Esophagus (tissue), 2 donors: ENCODE results near the gene LRRC15. TPM values are rescaled to one million over a fixed set of nuclear protein-coding genes. Genes with fewer than 3 reads are reported as not detected.

Experiments used
- H3K27ac ChIP-seq, 2 donors: one replicate each; pipeline ENCODE4 v1.5.1; 2013; ENCODE audit warnings: low read depth in 2 of 2, mild to moderate bottlenecking in 2 of 2, inconsistent platforms in 1 of 2, low read length in 1 of 2, moderate library complexity in 1 of 2
- H3K27me3 ChIP-seq, 2 donors: one replicate each; pipeline ENCODE4 v1.6.1; 2013; ENCODE audit warnings: low read length in 2 of 2, control low read depth in 1 of 2, mild to moderate bottlenecking in 1 of 2; ENCODE audit not compliant: insufficient read depth in 2 of 2, control insufficient read depth in 1 of 2
- H3K36me3 ChIP-seq, 2 donors: one replicate each; pipeline ENCODE4 v1.6.1; 2013; ENCODE audit warnings: low read length in 1 of 2; ENCODE audit not compliant: control insufficient read depth in 2 of 2, insufficient read depth in 2 of 2
- H3K4me1 ChIP-seq, 2 donors: one replicate each; pipeline ENCODE4 v1.6.1; 2013; ENCODE audit warnings: low read length in 1 of 2; ENCODE audit not compliant: control insufficient read depth in 2 of 2, insufficient read depth in 2 of 2
- H3K4me3 ChIP-seq, 2 donors: one replicate each; pipeline ENCODE4 v1.5.1; 2013; ENCODE audit warnings: low read length in 2 of 2, mild to moderate bottlenecking in 2 of 2, low read depth in 1 of 2, moderate library complexity in 1 of 2
- H3K9me3 ChIP-seq, 2 donors: one replicate each; pipeline ENCODE4 v1.6.1; 2013; ENCODE audit warnings: mild to moderate bottlenecking in 2 of 2, low read depth in 1 of 2, low read length in 1 of 2, moderate library complexity in 1 of 2; ENCODE audit not compliant: control insufficient read depth in 2 of 2, insufficient read depth in 1 of 2
- WGBS, 2 donors: extraction: QIAGEN DNeasy Blood & Tissue Kit; methylation state at CpG; one replicate each; pipeline ENCODE4 v1.1.7; 2013; 5-methylcytosine and 5-hydroxymethylcytosine counted together
- polyA plus RNA-seq, 2 donors: library from polyadenylated mRNA; stranded (reverse); fragments of 200-250 nt; gene quantifications; one replicate each; pipeline ENCODE4 v1.2.3, GENCODE V29; 2013
- donor health status: healthy with polysubstance abuse.
- donor health status: Bipolar disorder and iron deficiency.

LRRC15 gene
- polyA plus RNA-seq, 2 donors: 0.02 to 0.04 TPM

GRCh38 chr3:194325424-194326153 is 44.0 kb downstream of the LRRC15 start:
- Histone ChIP-seq H3K27ac (no peak overlapping the region), H3K4me3 (no peak overlapping the region)

GRCh38 chr3:194324823-194325327 is 44.7 kb downstream of the LRRC15 start:
- no peak overlapping the region for H3K4me3 ChIP-seq
- 96 to 99% methylated on average over 3 of the region's 3 CpGs for WGBS, 2 donors
- H3K27ac ChIP-seq: peak overlapping the region in 1 of 2 donors; percentile 95
- no peaks in the 10 kb centered on the region for H3K27me3 ChIP-seq
- peaks cover 0 to 6% of the 10 kb centered on the region in 2 donors for H3K9me3 ChIP-seq
- H3K36me3 ChIP-seq: no peaks in the 10 kb centered on the region
- peaks cover 14 to 46% of the 10 kb centered on the region in 2 donors for H3K4me1 ChIP-seq

More at GRCh38 chr3:194325424-194326153, 44.0 kb downstream of the LRRC15 start:
- 77 to 87% methylated on average over 10 to 15 of the region's 15 CpGs for WGBS, 2 donors
- Histone ChIP-seq H3K36me3 (no peaks in the 10 kb centered on the region), H3K27me3 (no peaks in the 10 kb centered on the region), H3K4me1 (peaks cover 13 to 50% of the 10 kb centered on the region in 2 donors), H3K9me3 (peaks cover 0 to 6% of the 10 kb centered on the region in 2 donors)

GRCh38 chr3:194323785-194324735 is 45.5 kb downstream of the LRRC15 start:
- H3K27ac ChIP-seq: peak overlapping the region; percentile 89 to 95
- H3K27me3 ChIP-seq: no peaks in the 10 kb centered on the region
- peaks cover 11 to 41% of the 10 kb centered on the region in 2 donors for H3K4me1 ChIP-seq
- peak overlapping the region; percentile 25 to 40 for H3K4me3 ChIP-seq
- WGBS, 2 donors: 34 to 36% methylated on average over 39 of the region's 39 CpGs
- H3K36me3 ChIP-seq: no peaks in the 10 kb centered on the region
- peaks cover 0 to 10% of the 10 kb centered on the region in 2 donors for H3K9me3 ChIP-seq

GRCh38 chr3:194322678-194323211 is 46.8 kb downstream of the LRRC15 start:
- Histone ChIP-seq H3K9me3 (peaks cover 2 to 17% of the 10 kb centered on the region in 2 donors), H3K4me1 (peaks cover 7 to 35% of the 10 kb centered on the region in 2 donors), H3K4me3 (peak overlapping the region; percentile 60 to 61), H3K27ac (peak overlapping the region; percentile 93 to 97), H3K27me3 (no peaks in the 10 kb centered on the region), H3K36me3 (no peaks in the 10 kb centered on the region)
- 44 to 55% methylated on average over 18 of the region's 18 CpGs for WGBS, 2 donors

- no peaks in the 10 kb centered on the region for H3K27me3 ChIP-seq
- peaks cover 2 to 12% of the 10 kb centered on the region in 2 donors for H3K9me3 ChIP-seq
- peak overlapping the region; percentile 60 to 61 for H3K4me3 ChIP-seq
- H3K36me3 ChIP-seq: no peaks in the 10 kb centered on the region
- 61 to 69% methylated on average over 26 of the region's 26 CpGs for WGBS, 2 donors
- H3K4me1 ChIP-seq: peaks cover 7 to 32% of the 10 kb centered on the region in 2 donors
- peak overlapping the region; percentile 93 to 97 for H3K27ac ChIP-seq
Observed at GRCh38 chr3:194321693-194322640, 47.6 kb downstream of the LRRC15 start.

- Histone ChIP-seq H3K4me1 (peaks cover 7 to 26% of the 10 kb centered on the region in 2 donors), H3K4me3 (peak overlapping the region in 1 of 2 donors; percentile 60), H3K36me3 (no peaks in the 10 kb centered on the region), H3K27ac (peak overlapping the region in 1 of 2 donors; percentile 56), H3K9me3 (peaks cover 2 to 12% of the 10 kb centered on the region in 2 donors), H3K27me3 (no peaks in the 10 kb centered on the region)
- WGBS, 2 donors: 66 to 83% methylated on average over 10 of the region's 10 CpGs
Observed at GRCh38 chr3:194320744-194321243, 48.7 kb downstream of the LRRC15 start.

GRCh38 chr3:194320100-194320499 is 49.4 kb downstream of the LRRC15 start:
- H3K36me3 ChIP-seq: no peaks in the 10 kb centered on the region
- H3K4me1 ChIP-seq: peaks cover 7 to 26% of the 10 kb centered on the region in 2 donors
- WGBS, 2 donors: 70 to 77% methylated on average over 5 of the region's 5 CpGs
- H3K27me3 ChIP-seq: no peaks in the 10 kb centered on the region
- H3K9me3 ChIP-seq: peaks cover 2 to 12% of the 10 kb centered on the region in 2 donors
- H3K4me3 ChIP-seq: peak overlapping the region in 1 of 2 donors; percentile 15
- H3K27ac ChIP-seq: peak overlapping the region in 1 of 2 donors; percentile 50

- peaks cover 2 to 10% of the 10 kb centered on the region in 2 donors for H3K9me3 ChIP-seq
- H3K4me1 ChIP-seq: peaks cover 3 to 12% of the 10 kb centered on the region in 2 donors
- H3K36me3 ChIP-seq: no peaks in the 10 kb centered on the region
- H3K4me3 ChIP-seq: no peak overlapping the region
- no peaks in the 10 kb centered on the region for H3K27me3 ChIP-seq
- peak overlapping the region in 1 of 2 donors; percentile 22 for H3K27ac ChIP-seq
- 80 to 81% methylated on average over 3 of the region's 3 CpGs for WGBS, 2 donors
Observed at GRCh38 chr3:194318511-194319161, 50.9 kb downstream of the LRRC15 start.
